NCI-H2107 treated with DMSO at 0.1 percent for 48 hours (cell line): ENCODE measurements around the gene WNT7B.

ENCODE experiments used
- DNase-seq: peaks from one replicate; lab custom pipeline; 2025; ENCODE audit not compliant: unreplicated experiment; lab: John Stamatoyannopoulos, UW

The WNT7B gene

GRCh38 chr22:45879552-45879949 is 97.4 kb downstream of the WNT7B start:
- no peak for DNase-seq

GRCh38 chr22:45878901-45879551 is 97.9 kb downstream of the WNT7B start:
- no peak for DNase-seq

- peak; percentile 20 for DNase-seq
Measured at GRCh38 chr22:45878051-45878781, 98.7 kb downstream of the WNT7B start.

- peak; percentile 12 for DNase-seq
Measured at GRCh38 chr22:45877651-45878050, 99.3 kb downstream of the WNT7B start.

GRCh38 chr22:45877036-45877380 is 100.0 kb downstream of the WNT7B start:
- DNase-seq: no peak

GRCh38 chr22:45876136-45877035 is 100.6 kb downstream of the WNT7B start:
- DNase-seq: no peak

- DNase-seq: no peak
Measured at GRCh38 chr22:45872659-45873263, 104.2 kb downstream of the WNT7B start.

GRCh38 chr22:45871721-45872120 is 105.2 kb downstream of the WNT7B start:
- DNase-seq: no peak
